Stimulated activated CD4-positive, alpha-beta T cell treated with anti-CD3 and anti-CD28 coated beads, Interleukin-1b, Interleukin-23, amount 100 ng/mL, for 24 hours (primary cell): ENCODE measurements around the gene PLEKHG4.
A peak's percentile ranks its signal among the peaks of the same experiment; 100 is the strongest.

Experiments
- DNase-seq, 4 experiments: peaks; one replicate each; pipeline ENCODE4 v3.0.0-alpha.2; 2020; ENCODE audit warnings: low read depth in 4 of 4, low spot score in 1 of 4

PLEKHG4 gene

GRCh38 chr16:67264277-67264676 lies 15.1 kb upstream of the PLEKHG4 start:
- DNase-seq: no peak

GRCh38 chr16:67264866-67265265 lies 14.5 kb upstream of the PLEKHG4 start:
- no peak for DNase-seq

GRCh38 chr16:67265834-67266233 lies 13.5 kb upstream of the PLEKHG4 start:
- DNase-seq: no peak

GRCh38 chr16:67268136-67268579 lies 11.2 kb upstream of the PLEKHG4 start:
- no peak for DNase-seq

- DNase-seq: no peak
Measured at GRCh38 chr16:67269766-67270165, 9.6 kb upstream of the PLEKHG4 start.

GRCh38 chr16:67270931-67271338 lies 8.4 kb upstream of the PLEKHG4 start:
- DNase-seq: no peak

- DNase-seq: no peak
Measured at GRCh38 chr16:67271446-67271845, 7.9 kb upstream of the PLEKHG4 start.

- DNase-seq: no peak
Measured at GRCh38 chr16:67275321-67275720, 4.0 kb upstream of the PLEKHG4 start.

GRCh38 chr16:67277294-67277998 lies 1.9 kb upstream of the PLEKHG4 start:
- no peak for DNase-seq

- DNase-seq: peak in 1 of 4 experiments; percentile 7
Measured at GRCh38 chr16:67277999-67278772, 1.1 kb upstream of the PLEKHG4 start.

GRCh38 chr16:67278773-67279295 lies 498 bp upstream of the PLEKHG4 start:
- DNase-seq: peak; percentile 17 to 48 (median 34)

GRCh38 chr16:67280090-67281015 lies 1.0 kb downstream of the PLEKHG4 start:
- no peak for DNase-seq

- no peak for DNase-seq
Measured at GRCh38 chr16:67281536-67282446, 2.5 kb downstream of the PLEKHG4 start.

- DNase-seq: no peak
Measured at GRCh38 chr16:67282447-67282805, 3.1 kb downstream of the PLEKHG4 start.

- DNase-seq: no peak
Measured at GRCh38 chr16:67283039-67283825, 3.9 kb downstream of the PLEKHG4 start.

- DNase-seq: no peak
Measured at GRCh38 chr16:67283826-67284555, 4.7 kb downstream of the PLEKHG4 start.

- no peak for DNase-seq
Measured at GRCh38 chr16:67284699-67285646, 5.6 kb downstream of the PLEKHG4 start.
